Cardiac muscle cell (in vitro differentiated cells and primary cell): Measurements from ENCODE around the gene TMEM114. TPM values are rescaled to one million over a fixed set of nuclear protein-coding genes. Genes with fewer than 3 reads are reported as not detected.

Source experiments
- DNase-seq, 2 donors: peaks; one replicate each; pipeline versions ENCODE4 v3.0.0 to v3.0.0-alpha.2; 2010 to 2017; ENCODE audit warnings: low read depth in 1 of 2, low spot score in 1 of 2
- H3K27ac ChIP-seq: fragments of 200-600 bp; sonication (generic); 2 replicates; pipeline ENCODE4 v1.5.1; 2016
- H3K27me3 ChIP-seq: fragments of 200-600 bp; sonication (generic); 2 replicates; pipeline ENCODE4 v1.6.0; 2016; ENCODE audit warnings: control low read depth
- H3K36me3 ChIP-seq: fragments of 200-600 bp; sonication (generic); 2 replicates; pipeline ENCODE4 v1.5.1; 2016; ENCODE audit warnings: control low read depth
- H3K4me1 ChIP-seq: fragments of 200-600 bp; sonication (generic); 2 replicates; pipeline ENCODE4 v1.8.1; 2017; ENCODE audit warnings: low read depth, mild to moderate bottlenecking, mixed run types
- H3K4me3 ChIP-seq: fragments of 200-600 bp; sonication (generic); 2 replicates; pipeline ENCODE4 v1.5.1; 2016; ENCODE audit warnings: mild to moderate bottlenecking
- H3K9me3 ChIP-seq: fragments of 200-600 bp; sonication (generic); 2 replicates; pipeline ENCODE4 v1.5.1; 2017; ENCODE audit warnings: low read depth, mild to moderate bottlenecking, control low read depth
- polyA plus RNA-seq: library from polyadenylated mRNA; unstranded; fragments of >200 nt; fragmentation: Nextera tagmentation; extraction: Ambion mirVana; gene quantifications from 2 replicates; pipeline ENCODE4 v1.2.1, GENCODE V29; 2016
- total RNA-seq: library from RNA; depleted of rRNA; stranded (reverse); fragments of >200 nt; gene quantifications from 2 replicates; pipeline ENCODE4 v1.2.3, GENCODE V29; 2016
- TF ChIP-seq, protein P1 (sequence below): IDR thresholded peaks from 2 replicates; pipeline ENCODE4 v1.5.1; 2012; ENCODE audit warnings: low read depth, mild to moderate bottlenecking, low read length

The TMEM114 gene
- total and polyA plus RNA-seq, 2 experiments from 2014 or later: not detected

DNA sequence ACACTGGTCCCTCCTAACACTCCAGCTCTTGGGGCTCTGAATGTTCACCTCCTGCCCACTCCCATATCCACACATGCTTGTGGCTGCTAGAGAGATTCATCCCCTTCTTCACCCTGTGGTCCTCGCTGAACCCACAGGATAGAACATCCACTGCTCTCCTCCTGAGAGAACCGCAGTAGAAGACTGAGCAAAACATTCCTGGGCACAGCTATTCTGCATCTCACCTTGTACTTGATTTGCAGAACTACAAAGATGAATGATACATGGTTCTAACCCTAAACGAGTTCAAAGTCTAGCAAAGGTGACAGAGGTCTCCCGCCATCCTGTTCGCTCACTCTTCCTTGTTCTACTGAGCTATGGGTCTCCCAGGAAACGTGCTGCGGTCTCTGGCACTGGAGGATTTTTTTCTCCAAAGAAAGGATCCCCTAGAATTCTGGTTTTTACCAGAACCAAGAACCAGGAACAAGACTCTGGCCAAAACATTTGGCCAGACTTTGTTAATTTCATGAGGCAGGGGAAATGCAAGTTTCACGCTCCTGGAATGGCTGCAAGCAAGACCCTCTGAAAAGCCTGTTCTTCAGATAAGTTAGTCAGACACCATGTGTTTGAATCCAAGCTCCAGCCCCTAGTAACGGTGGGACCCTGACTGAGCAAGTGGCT is 39.5 kb downstream of the TMEM114 start:
- H3K4me1 ChIP-seq: no peaks in the 10 kb centered on the region
- no peaks in the 10 kb centered on the region for H3K36me3 ChIP-seq
- TF ChIP-seq, protein P1, sequence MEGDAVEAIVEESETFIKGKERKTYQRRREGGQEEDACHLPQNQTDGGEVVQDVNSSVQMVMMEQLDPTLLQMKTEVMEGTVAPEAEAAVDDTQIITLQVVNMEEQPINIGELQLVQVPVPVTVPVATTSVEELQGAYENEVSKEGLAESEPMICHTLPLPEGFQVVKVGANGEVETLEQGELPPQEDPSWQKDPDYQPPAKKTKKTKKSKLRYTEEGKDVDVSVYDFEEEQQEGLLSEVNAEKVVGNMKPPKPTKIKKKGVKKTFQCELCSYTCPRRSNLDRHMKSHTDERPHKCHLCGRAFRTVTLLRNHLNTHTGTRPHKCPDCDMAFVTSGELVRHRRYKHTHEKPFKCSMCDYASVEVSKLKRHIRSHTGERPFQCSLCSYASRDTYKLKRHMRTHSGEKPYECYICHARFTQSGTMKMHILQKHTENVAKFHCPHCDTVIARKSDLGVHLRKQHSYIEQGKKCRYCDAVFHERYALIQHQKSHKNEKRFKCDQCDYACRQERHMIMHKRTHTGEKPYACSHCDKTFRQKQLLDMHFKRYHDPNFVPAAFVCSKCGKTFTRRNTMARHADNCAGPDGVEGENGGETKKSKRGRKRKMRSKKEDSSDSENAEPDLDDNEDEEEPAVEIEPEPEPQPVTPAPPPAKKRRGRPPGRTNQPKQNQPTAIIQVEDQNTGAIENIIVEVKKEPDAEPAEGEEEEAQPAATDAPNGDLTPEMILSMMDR: no peak
- no peak overlapping the region for H3K4me3 ChIP-seq
- no peak overlapping the region for H3K27ac ChIP-seq
- no peaks in the 10 kb centered on the region for H3K9me3 ChIP-seq
- DNase-seq: no peak
- H3K27me3 ChIP-seq: peaks cover under 1% of the 10 kb centered on the region

- Histone ChIP-seq H3K9me3 (no peaks in the 10 kb centered on the region), H3K27me3 (peaks cover 5% of the 10 kb centered on the region), H3K4me3 (no peak overlapping the region), H3K4me1 (no peaks in the 10 kb centered on the region), H3K36me3 (no peaks in the 10 kb centered on the region), H3K27ac (no peak overlapping the region)
- TF ChIP-seq, protein P1: no peak
- no peak for DNase-seq
Observed at GRCh38 chr16:8549843-8550412, 40.4 kb downstream of the TMEM114 start.

- Histone ChIP-seq H3K9me3 (no peaks in the 10 kb centered on the region), H3K4me1 (no peaks in the 10 kb centered on the region), H3K36me3 (no peaks in the 10 kb centered on the region), H3K27me3 (peaks cover 5% of the 10 kb centered on the region), H3K4me3 (no peak overlapping the region), H3K27ac (no peak overlapping the region)
- no peak for DNase-seq
- TF ChIP-seq, protein P1: no peak
Observed at GRCh38 chr16:8548166-8548565, 42.1 kb downstream of the TMEM114 start.

- Histone ChIP-seq H3K4me1 (no peaks in the 10 kb centered on the region), H3K4me3 (no peak overlapping the region), H3K27ac (no peak overlapping the region), H3K9me3 (no peaks in the 10 kb centered on the region), H3K27me3 (peaks cover 5% of the 10 kb centered on the region), H3K36me3 (no peaks in the 10 kb centered on the region)
- TF ChIP-seq, protein P1: no peak
- DNase-seq: no peak
Observed at GRCh38 chr16:8547762-8548161, 42.5 kb downstream of the TMEM114 start.

DNA sequence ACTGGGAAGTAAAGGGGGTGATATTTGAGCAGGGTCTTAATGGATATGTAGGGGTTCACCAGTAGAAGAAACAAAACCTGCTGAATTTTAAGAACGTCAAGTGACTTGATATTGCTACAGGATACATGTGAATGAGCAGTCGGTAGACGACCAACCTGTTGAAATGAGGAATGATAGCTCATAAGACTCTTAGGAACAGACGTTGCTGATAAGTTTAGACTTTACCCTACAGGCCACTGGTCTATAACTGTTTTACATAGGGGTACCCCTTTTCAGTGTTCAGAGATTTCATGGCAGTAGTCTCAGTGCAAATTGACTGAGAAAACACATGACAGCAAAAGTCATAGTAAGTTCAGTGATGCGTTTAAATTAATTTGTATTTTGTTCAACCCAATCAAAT is 45.9 kb downstream of the TMEM114 start:
- Histone ChIP-seq H3K36me3 (no peaks in the 10 kb centered on the region), H3K27ac (no peak overlapping the region), H3K27me3 (peaks cover 5% of the 10 kb centered on the region), H3K4me1 (no peaks in the 10 kb centered on the region), H3K4me3 (no peak overlapping the region), H3K9me3 (no peaks in the 10 kb centered on the region)
- TF ChIP-seq, protein P1: no peak
- DNase-seq: no peak
